ENCODE results near the gene DMRTC1B.
"Not testable (repeated sequence)": the region's sequence is repeated elsewhere in the genome, so short reads cannot be mapped to it uniquely, and the experiment has no call there.

DMRTC1B gene, protein sequence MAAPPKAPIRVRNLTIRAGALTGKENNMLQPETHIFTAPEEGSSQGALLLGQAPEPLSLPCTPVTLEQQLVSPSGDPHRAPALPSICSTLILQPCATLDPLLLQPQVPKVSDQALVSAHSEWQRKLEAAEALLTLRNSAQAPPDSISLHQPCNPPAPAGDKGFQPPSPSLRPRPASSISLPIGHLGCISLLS

GRCh38 chrX:72776653-72777466 is at the start of gene DMRTC1B:
Gene DMRTC1B, plus strand, starts transcription at chrX:72776890. Its CDS starts 68,246 bp downstream, at chrX:72845136.
- DNase-seq (ENCODE audit: low read depth, low spot score): not testable (repeated sequence)

DNA sequence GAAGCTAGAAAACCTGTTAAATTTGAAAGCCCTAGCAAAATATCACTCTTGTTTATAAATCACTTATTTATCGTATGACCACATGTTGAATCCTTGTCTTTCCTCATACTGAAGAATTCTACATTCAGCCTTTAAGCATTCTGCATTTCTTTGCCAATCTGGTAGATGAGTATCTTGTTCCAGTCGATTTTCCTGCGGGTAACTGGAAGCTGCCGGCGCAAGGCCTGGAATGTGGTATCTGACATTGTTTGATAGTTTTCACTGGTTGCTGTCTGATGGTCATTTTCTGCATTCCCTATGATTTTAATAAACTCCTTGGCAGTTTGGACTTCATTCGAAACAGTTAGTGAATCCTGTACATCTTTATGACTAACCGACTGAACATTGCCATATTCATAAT is 48.8 kb upstream of the DMRTC1B start:
- no peak for DNase-seq (ENCODE audit: low read depth, low spot score)

- not testable (repeated sequence) for DNase-seq (ENCODE audit: low read depth, low spot score)
Measured at GRCh38 chrX:72733636-72734035, 43.1 kb upstream of the DMRTC1B start.

- DNase-seq (ENCODE audit: low read depth, low spot score): no peak
Measured at GRCh38 chrX:72735561-72735960, 41.1 kb upstream of the DMRTC1B start.

DNA sequence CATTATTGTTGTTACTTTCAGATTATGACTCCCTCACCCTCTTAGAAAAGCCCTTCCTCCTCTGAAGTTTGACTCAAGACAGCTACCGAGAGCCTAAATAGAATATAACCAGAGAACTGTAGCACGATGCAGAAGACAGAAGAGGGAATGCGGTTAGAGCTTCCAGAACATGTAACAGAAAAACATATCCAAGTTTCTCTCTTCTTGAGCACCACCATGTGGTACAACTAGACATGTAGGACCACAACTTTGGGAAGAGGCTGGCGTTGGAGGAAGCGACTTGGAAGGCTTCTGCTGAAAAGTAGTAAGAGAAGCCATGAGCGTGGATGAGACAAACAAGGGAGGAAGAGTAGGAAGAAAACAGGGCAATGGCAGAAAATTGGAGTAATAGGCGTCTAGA is 31.1 kb upstream of the DMRTC1B start:
- not testable (repeated sequence) for DNase-seq (ENCODE audit: low read depth, low spot score)

DNA sequence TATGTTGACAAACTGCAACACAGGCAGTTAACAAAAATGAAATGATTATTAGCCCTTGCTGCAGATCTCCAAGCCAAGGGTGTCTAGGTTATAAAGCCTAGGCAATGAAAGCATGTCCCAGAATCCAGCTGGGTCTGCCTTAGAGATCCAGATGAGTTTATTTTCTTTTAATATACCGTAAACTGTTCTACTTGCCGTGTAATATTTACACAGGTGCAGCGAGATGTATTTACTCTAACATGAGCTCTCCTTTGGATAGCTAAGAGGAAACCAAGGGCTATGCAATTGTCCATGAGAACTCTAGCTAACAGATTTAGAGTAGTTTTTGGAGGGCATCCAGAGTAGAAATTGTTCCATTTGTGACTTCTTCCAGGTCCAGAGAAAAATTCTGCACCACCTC is 28.1 kb upstream of the DMRTC1B start:
- not testable (repeated sequence) for DNase-seq (ENCODE audit: low read depth, low spot score)

DNA sequence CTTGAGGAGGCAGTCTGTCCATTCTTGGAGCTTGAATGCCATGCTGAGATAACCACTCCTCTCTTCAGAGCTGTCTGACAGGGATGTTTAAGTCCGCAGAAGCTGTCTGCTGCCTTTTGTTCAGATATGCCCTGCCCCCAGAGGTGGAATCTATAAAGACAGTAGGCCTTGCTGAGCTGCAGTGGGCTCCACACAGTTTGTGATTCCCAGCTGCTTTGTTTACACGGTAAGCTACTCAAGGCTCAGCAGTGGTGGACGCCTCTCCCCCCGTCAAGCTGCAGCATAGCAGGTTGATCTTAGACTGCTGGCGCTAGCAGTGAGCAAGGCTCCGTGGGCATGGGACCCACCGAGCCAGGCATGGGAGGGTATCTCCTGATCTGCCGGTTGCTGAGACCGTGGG is 16.2 kb upstream of the DMRTC1B start:
- not testable (repeated sequence) for DNase-seq (ENCODE audit: low read depth, low spot score)

DNA sequence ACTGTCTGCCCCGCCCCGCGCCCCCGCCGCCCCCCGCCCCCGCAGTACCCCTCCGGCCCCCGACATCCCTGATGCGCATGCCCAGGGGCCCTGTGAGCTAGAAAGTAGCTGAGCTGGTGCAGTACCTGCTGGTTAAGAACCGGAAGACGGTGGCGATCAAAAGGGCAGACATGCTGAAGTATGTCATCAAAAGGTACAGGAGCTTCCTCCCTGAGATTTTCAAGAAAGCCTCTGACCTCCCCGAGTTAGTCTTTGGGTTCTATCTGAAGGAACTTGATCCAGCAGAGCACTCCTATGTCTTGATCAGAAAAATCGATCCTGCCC is 739 bp downstream of the DMRTC1B start:
- not testable (repeated sequence) for DNase-seq (ENCODE audit: low read depth, low spot score)

- not testable (repeated sequence) for DNase-seq (ENCODE audit: low read depth, low spot score)
Measured at GRCh38 chrX:72778146-72778545, 1.5 kb downstream of the DMRTC1B start.

- not testable (repeated sequence) for DNase-seq (ENCODE audit: low read depth, low spot score)
Measured at GRCh38 chrX:72782560-72782959, 5.9 kb downstream of the DMRTC1B start, which contains the start of gene FAM236B. Gene FAM236B, minus strand, starts transcription at chrX:72782660. Its CDS starts 100 bp downstream, at chrX:72782560.

GRCh38 chrX:72783365-72783936 is 6.8 kb downstream of the DMRTC1B start:
- not testable (repeated sequence) for DNase-seq (ENCODE audit: low read depth, low spot score)

- not testable (repeated sequence) for DNase-seq (ENCODE audit: low read depth, low spot score)
Measured at GRCh38 chrX:72783964-72784363, 7.3 kb downstream of the DMRTC1B start.

GRCh38 chrX:72788142-72788541 is 11.5 kb downstream of the DMRTC1B start:
- DNase-seq (ENCODE audit: low read depth, low spot score): not testable (repeated sequence)

GRCh38 chrX:72790390-72790789 is 13.7 kb downstream of the DMRTC1B start:
- not testable (repeated sequence) for DNase-seq (ENCODE audit: low read depth, low spot score)

GRCh38 chrX:72808110-72808509 is 31.4 kb downstream of the DMRTC1B start, which contains the start of gene FAM236D:
Gene FAM236D, minus strand, starts transcription at chrX:72808210. Its CDS starts 100 bp downstream, at chrX:72808110.
- not testable (repeated sequence) for DNase-seq (ENCODE audit: low read depth, low spot score)

GRCh38 chrX:72830701-72831100 is 54.0 kb downstream of the DMRTC1B start:
- DNase-seq (ENCODE audit: low read depth, low spot score): not testable (repeated sequence)

DNA sequence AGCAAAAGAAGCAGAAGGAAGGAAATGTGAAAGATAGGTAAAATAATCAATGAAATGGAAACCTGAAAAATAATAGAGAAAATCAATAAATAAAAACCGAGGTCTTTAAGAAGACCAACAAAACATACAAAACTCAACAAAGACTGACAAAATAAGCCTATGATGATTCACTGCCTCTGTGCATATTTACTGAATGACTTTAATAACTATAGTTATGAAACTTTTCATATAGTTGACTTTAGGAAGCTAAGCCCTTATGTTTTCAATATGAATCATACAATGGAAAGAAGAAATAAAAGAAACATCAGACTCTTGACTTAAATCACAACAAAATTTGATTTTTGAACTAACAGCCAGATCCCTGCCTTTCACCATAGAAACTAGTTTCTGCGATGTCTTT is 60.8 kb downstream of the DMRTC1B start:
- DNase-seq (ENCODE audit: low read depth, low spot score): not testable (repeated sequence)

DNA sequence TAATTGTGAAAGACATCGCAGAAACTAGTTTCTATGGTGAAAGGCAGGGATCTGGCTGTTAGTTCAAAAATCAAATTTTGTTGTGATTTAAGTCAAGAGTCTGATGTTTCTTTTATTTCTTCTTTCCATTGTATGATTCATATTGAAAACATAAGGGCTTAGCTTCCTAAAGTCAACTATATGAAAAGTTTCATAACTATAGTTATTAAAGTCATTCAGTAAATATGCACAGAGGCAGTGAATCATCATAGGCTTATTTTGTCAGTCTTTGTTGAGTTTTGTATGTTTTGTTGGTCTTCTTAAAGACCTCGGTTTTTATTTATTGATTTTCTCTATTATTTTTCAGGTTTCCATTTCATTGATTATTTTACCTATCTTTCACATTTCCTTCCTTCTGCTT is 106.2 kb downstream of the DMRTC1B start:
- not testable (repeated sequence) for DNase-seq (ENCODE audit: low read depth, low spot score)

- DNase-seq (ENCODE audit: low read depth, low spot score): not testable (repeated sequence)
Measured at GRCh38 chrX:72889740-72890139, 113.0 kb downstream of the DMRTC1B start.
